HAP-1 (cell line): ENCODE data around the gene CCPG1.

Source experiments
- DNase-seq, 2 experiments: peaks; one replicate each; pipeline ENCODE4 v3.0.0-alpha.2; 2016 to 2020; ENCODE audit warnings: low spot score in 2 of 2
- H3K27me3 ChIP-seq: fragments of 250-450 bp; sonication (Bioruptor Pico); 2 replicates; pipeline ENCODE4 v1.5.1; 2020; ENCODE audit warnings: low read depth, mild to moderate bottlenecking, moderate library complexity
- H3K36me3 ChIP-seq: fragments of 250-450 bp; sonication (Bioruptor Pico); replicated peaks from 2 replicates; pipeline ENCODE4 v1.5.1; 2020; ENCODE audit warnings: mild to moderate bottlenecking
- H3K4me1 ChIP-seq: fragments of 250-450 bp; sonication (Bioruptor Pico); 2 replicates; pipeline ENCODE4 v1.5.1; 2020; ENCODE audit warnings: mild to moderate bottlenecking
- H3K4me3 ChIP-seq: fragments of 250-450 bp; sonication (Bioruptor Pico); 2 replicates; pipeline ENCODE4 v1.5.1; 2020; ENCODE audit warnings: mild to moderate bottlenecking, moderate library complexity
- H3K9me3 ChIP-seq: fragments of 250-450 bp; sonication (Bioruptor Pico); 2 replicates; pipeline ENCODE4 v1.5.1; 2020; ENCODE audit warnings: mild to moderate bottlenecking, moderate library complexity
- in situ Hi-C: fragments of 300-500 bp; cut with MboI; formaldehyde crosslinking; loops from 3 replicates; pipeline ENCODE4 v1.14.3; 2020; ENCODE audit warnings: low sequenced_read_pairs, inconsistent platforms, mixed read lengths

The CCPG1 gene

GRCh38 chr15:55362641-55363040 is 45.5 kb downstream of the CCPG1 start:
- no peaks in the 10 kb centered on the region for H3K36me3 ChIP-seq
- no peak for DNase-seq
- no peaks in the 10 kb centered on the region for H3K4me1 ChIP-seq
- H3K4me3 ChIP-seq = no peak overlapping the region
- in situ Hi-C loops = no loop called here
- no peaks in the 10 kb centered on the region for H3K27me3 ChIP-seq
- no peaks in the 10 kb centered on the region for H3K9me3 ChIP-seq

DNA sequence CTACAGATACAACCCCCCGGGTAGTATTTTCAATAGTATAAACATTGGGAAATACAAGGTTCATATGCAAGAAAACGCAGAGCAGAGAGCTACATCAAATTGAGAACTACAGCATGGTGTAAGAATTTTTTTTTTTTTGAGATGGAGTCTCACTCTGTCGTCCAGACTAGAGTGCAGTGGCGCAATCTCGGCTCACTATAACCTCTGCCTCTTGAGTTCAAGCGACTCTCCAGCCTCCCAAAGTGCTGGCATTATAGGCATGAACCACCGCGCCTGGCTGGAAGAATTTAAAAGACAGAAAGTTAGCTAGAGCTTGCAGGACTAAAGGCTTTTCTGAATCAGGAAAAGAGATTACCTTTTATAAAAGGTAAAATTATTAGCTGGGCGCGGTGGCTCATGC is 47.1 kb downstream of the CCPG1 start:
- Histone ChIP-seq H3K4me1 (no peaks in the 10 kb centered on the region), H3K4me3 (no peak overlapping the region), H3K36me3 (no peaks in the 10 kb centered on the region), H3K9me3 (no peaks in the 10 kb centered on the region), H3K27me3 (no peaks in the 10 kb centered on the region)
- no peak for DNase-seq
- in situ Hi-C loops = no loop called here

DNA sequence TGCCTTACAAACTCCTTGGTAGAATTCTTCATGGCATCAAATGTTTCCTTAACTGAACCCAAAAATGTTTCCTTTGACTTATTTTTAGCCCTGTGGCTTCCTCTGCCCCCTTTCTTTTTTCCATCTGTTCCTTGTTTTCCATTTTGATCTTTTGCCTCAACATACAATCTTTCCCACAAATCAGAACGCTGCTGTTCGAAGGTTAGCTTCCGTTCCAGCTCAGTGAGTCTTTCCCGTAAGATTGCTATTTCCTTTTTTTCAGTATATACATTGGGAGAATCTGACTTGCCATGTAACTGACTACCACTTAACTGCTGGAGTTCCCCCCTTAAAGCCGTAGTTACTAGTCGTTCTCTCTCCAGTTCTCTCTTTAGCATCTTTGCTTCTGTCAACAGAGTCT is 47.9 kb downstream of the CCPG1 start:
- DNase-seq = no peak
- H3K9me3 ChIP-seq = no peaks in the 10 kb centered on the region
- in situ Hi-C loops = no loop called here

DNA sequence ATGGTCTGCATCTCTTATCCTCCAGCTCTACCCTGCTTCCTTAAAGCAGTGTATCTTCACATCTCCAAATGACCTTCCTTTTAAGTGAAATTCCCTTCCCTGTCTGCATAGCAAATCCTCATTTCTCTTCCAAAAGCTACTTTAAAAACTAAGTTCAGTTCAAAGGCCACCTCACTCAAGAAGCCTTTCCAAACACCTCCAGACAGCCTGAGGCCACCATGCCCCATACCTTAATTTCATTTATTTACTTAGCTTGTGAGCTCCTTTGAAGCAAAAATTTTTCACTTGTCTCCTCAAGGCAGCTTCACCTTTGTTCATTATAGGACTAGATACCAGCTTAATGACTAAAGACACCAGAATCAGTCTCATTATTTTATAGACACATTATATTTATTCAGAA is 49.7 kb downstream of the CCPG1 start:
- Histone ChIP-seq H3K4me3 (no peak overlapping the region), H3K36me3 (no peaks in the 10 kb centered on the region), H3K27me3 (no peaks in the 10 kb centered on the region), H3K4me1 (no peaks in the 10 kb centered on the region; the same call in 1 of the 2 replicates), H3K9me3 (no peaks in the 10 kb centered on the region)
- in situ Hi-C loops = no loop called here
- no peak for DNase-seq

More for the DNA sequence above, 47.9 kb downstream of the CCPG1 start:
- H3K4me1 ChIP-seq = no peaks in the 10 kb centered on the region; the same call in 1 of the 2 replicates
- H3K36me3 ChIP-seq = no peaks in the 10 kb centered on the region
- no peaks in the 10 kb centered on the region for H3K27me3 ChIP-seq
- no peak overlapping the region for H3K4me3 ChIP-seq

DNA sequence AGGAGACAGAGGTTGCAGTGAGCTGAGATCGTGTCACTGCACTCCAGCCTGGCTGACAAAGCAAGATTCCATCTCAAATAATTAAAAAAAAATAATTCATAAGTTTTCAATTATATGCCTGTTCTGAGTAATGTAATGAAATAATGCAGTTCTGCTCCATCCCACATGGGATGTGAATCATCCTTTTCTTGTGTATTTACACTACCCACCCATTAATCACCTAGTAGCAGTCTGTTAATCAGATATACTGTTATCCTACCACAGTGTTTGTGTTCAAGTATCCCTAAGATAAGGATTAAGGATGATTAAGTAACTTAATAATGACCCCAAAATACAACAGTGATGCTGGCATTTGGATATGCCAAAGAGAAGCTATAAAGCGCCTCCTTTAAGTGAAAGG is 50.4 kb downstream of the CCPG1 start:
- Histone ChIP-seq H3K4me3 (no peak overlapping the region), H3K27me3 (no peaks in the 10 kb centered on the region), H3K36me3 (no peaks in the 10 kb centered on the region), H3K4me1 (peaks cover 6% of the 10 kb centered on the region), H3K9me3 (no peaks in the 10 kb centered on the region)
- no peak for DNase-seq
- in situ Hi-C loops = no loop called here

- Histone ChIP-seq H3K9me3 (no peaks in the 10 kb centered on the region), H3K4me3 (no peak overlapping the region), H3K36me3 (no peaks in the 10 kb centered on the region), H3K27me3 (no peaks in the 10 kb centered on the region), H3K4me1 (peaks cover 7% of the 10 kb centered on the region)
- in situ Hi-C loops = no loop called here
- DNase-seq = no peak
Observed at GRCh38 chr15:55356985-55357585, 51.1 kb downstream of the CCPG1 start.

- peak in 1 of 2 experiments; percentile 51 for DNase-seq
- H3K9me3 ChIP-seq = no peaks in the 10 kb centered on the region
- no peaks in the 10 kb centered on the region for H3K36me3 ChIP-seq
- no peak overlapping the region for H3K4me3 ChIP-seq
- H3K4me1 ChIP-seq = peaks cover 7% of the 10 kb centered on the region
- H3K27me3 ChIP-seq = no peaks in the 10 kb centered on the region
- in situ Hi-C loops = no loop called here
Observed at GRCh38 chr15:55353025-55353424, 55.1 kb downstream of the CCPG1 start.

DNA sequence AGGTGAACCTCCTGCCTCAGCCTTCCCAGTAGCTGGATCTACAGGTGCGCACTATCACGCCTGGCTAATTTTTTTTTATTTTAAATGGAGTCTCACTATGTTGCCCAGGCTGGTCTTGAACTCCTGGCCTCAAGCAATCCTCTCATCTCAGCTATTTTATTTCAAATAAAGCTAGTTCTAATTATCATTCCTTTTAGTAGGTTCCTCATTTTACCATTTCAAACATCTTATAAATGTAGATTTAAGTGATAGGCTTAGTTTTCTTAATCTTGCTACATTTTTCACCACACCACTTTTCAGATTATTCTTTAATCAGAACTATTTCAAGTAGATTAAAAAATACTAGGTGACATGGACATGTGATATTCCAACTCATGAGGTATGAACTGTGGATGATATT is 58.9 kb downstream of the CCPG1 start:
- in situ Hi-C loops = no loop called here
- no peaks in the 10 kb centered on the region for H3K36me3 ChIP-seq
- no peak overlapping the region for H3K4me3 ChIP-seq
- 0 out of 2 replicates have a peak, but pooled peaks cover 3% of the 10 kb centered on the region for H3K27me3 ChIP-seq
- DNase-seq = no peak
- no peaks in the 10 kb centered on the region for H3K9me3 ChIP-seq
- H3K4me1 ChIP-seq = peaks cover 11% of the 10 kb centered on the region

DNA sequence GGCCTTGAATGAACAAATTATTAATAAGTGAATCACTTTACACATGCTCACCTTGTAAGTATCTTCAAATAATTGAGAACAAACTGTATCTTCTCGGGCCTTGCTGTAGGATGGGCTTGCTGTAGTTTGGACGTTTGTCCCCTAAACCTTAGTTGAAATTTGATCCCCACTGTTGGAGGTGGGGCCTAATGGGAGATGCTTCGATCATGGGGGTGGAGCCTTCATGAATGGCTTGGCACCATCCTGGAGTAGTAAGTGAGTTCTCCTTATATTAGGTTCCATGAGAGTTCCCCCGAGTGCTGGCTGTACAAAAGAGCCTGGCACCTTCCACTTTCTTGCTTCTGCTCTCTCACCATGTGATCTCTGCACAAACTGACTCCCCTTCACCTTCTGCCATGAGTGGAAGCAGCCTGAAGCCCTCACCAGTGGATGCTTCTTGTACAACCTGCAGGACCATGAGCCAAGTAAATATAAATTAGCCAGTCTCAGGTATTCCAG is 59.8 kb downstream of the CCPG1 start:
- H3K9me3 ChIP-seq = no peaks in the 10 kb centered on the region
- no peak overlapping the region for H3K4me3 ChIP-seq
- DNase-seq = no peak
- no peaks in the 10 kb centered on the region for H3K36me3 ChIP-seq
- H3K27me3 ChIP-seq = 0 out of 2 replicates have a peak, but pooled peaks cover 3% of the 10 kb centered on the region
- in situ Hi-C loops = no loop called here
- H3K4me1 ChIP-seq = peaks cover 20% of the 10 kb centered on the region

DNA sequence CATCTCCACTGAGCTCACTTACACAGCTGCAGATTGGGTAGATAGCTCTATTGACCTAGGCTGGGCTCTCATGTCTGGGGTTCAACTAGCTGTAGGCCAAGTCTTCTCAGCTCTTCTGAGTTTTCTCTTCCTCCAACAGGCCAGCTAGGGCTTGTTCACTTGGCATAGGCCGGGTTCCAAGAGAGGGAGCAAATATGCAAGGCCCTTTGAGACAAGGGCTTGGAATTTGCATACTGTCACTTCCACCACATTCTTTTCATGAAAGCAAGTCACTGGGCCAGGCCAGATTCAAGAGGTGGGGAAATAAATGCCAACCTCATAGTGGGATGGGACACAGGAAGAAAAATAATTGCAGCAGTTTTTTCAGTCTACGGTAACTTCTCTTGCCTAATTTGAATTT is 64.0 kb downstream of the CCPG1 start:
- DNase-seq = peak; percentile 52 to 54
- in situ Hi-C loops = no loop called here
- Histone ChIP-seq H3K9me3 (no peaks in the 10 kb centered on the region), H3K27me3 (peaks cover 3% of the 10 kb centered on the region; the same call in 1 of the 2 replicates), H3K4me1 (peaks cover 17% of the 10 kb centered on the region), H3K4me3 (no peak overlapping the region), H3K36me3 (no peaks in the 10 kb centered on the region)

DNA sequence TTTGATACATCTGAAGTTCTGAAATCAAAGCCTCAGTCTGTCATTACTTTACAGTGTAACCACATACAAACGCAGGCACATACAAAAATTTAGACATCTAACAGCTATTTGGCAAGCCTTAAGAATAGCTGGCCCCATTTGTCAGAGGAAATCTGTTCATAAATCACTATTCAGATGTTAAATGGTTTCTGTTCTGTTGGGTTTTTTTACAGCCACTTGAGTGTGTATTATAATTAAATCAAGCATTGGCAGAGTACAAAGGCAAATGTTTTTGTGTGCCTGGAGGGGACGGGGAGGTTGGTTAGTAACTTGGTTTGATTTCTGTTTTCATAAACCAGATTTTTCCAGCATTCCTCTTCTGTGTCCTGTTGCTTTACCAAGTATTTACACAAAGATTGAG is 65.0 kb downstream of the CCPG1 start:
- in situ Hi-C loops = no loop called here
- Histone ChIP-seq H3K36me3 (no peaks in the 10 kb centered on the region), H3K27me3 (peaks cover 3% of the 10 kb centered on the region; the same call in 1 of the 2 replicates), H3K9me3 (no peaks in the 10 kb centered on the region), H3K4me1 (peaks cover 17% of the 10 kb centered on the region), H3K4me3 (no peak overlapping the region)
- peak; percentile 78 to 99 for DNase-seq

- in situ Hi-C loops = no loop called here
- H3K27me3 ChIP-seq = no peaks in the 10 kb centered on the region; the same call in 1 of the 2 replicates
- no peaks in the 10 kb centered on the region for H3K9me3 ChIP-seq
- H3K4me3 ChIP-seq = no peak overlapping the region
- no peaks in the 10 kb centered on the region for H3K4me1 ChIP-seq
- DNase-seq = no peak
- no peaks in the 10 kb centered on the region for H3K36me3 ChIP-seq
Observed at GRCh38 chr15:55337160-55337559, 71.0 kb downstream of the CCPG1 start.

DNA sequence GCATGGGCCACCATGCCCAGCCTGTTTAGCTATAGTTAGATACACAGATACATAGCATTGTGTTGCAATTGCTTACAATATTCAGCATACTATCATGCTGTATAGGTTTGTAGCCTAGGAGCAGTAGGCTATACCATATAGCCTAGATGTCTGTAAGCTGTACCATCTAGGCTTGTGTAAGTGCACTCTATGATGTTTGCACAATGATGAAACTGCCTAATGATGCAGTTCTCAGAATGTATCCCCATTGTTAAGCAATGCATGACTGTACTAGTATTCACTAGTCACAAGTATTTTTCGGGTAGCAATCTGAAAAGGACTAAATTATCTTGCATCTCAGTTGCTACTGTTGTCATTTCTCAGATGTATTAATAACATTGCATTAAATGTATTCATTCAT is 73.2 kb downstream of the CCPG1 start:
- in situ Hi-C loops = no loop called here
- Histone ChIP-seq H3K9me3 (no peaks in the 10 kb centered on the region), H3K36me3 (no peaks in the 10 kb centered on the region), H3K4me3 (no peak overlapping the region), H3K4me1 (no peaks in the 10 kb centered on the region), H3K27me3 (no peaks in the 10 kb centered on the region)
- no peak for DNase-seq

- no peak for DNase-seq
- no peaks in the 10 kb centered on the region for H3K27me3 ChIP-seq
Observed at GRCh38 chr15:55334371-55334770, 73.8 kb downstream of the CCPG1 start.

DNA sequence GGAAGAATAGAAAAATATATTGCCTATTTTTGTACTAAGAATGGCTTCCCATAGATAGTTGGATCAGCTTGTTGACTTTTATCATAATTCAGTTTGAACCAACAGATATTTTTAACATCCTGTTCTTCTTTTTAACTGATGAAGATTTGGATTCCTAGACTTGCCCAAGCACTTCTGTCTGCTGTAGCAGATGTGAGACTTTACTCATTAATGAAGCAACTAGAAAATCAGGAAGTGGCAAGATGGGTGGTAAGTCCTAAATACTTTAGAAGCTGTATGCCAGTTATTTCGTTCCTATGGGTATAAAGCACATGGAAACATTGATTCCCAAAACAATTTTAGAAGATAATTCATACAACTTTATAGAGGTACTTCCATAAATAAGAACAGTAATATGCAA is 80.8 kb downstream of the CCPG1 start:
- DNase-seq = no peak
- Histone ChIP-seq H3K4me3 (no peak overlapping the region), H3K36me3 (no peaks in the 10 kb centered on the region), H3K4me1 (peaks cover 9% of the 10 kb centered on the region), H3K27me3 (no peaks in the 10 kb centered on the region), H3K9me3 (no peaks in the 10 kb centered on the region)
- in situ Hi-C loops = no loop called here

More at GRCh38 chr15:55334371-55334770, 73.8 kb downstream of the CCPG1 start:
- in situ Hi-C loops = no loop called here
- H3K36me3 ChIP-seq = no peaks in the 10 kb centered on the region
- no peaks in the 10 kb centered on the region for H3K9me3 ChIP-seq
- H3K4me1 ChIP-seq = no peaks in the 10 kb centered on the region
- no peak overlapping the region for H3K4me3 ChIP-seq
